COLO829 (cell line): ENCODE measurements around the gene GNLY.

ENCODE experiments used
- DNase-seq: peaks from one replicate; pipeline ENCODE4 v3.0.0; 2012; ENCODE audit warnings: low spot score

The GNLY gene

DNA sequence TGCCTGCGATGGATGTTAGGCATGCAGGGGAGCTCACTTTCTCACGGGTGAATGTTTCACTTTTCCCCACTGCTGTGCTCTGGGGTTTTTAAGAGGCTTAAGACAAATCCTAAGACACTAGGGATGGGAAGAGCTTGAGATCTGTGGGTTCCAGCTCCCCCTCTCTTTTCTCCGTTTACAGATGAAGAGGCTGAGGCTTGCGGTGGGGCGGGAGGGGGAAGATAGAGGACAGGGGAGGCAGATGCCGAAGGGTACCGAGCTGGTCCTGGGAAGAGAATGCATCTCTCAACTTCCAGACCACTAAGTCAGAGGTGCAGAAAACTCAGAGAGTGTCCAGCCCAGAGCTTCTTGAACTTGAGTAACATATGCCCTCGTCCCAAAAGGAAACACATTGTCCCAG, 51.5 kb downstream of the GNLY start:
- no peak for DNase-seq

DNA sequence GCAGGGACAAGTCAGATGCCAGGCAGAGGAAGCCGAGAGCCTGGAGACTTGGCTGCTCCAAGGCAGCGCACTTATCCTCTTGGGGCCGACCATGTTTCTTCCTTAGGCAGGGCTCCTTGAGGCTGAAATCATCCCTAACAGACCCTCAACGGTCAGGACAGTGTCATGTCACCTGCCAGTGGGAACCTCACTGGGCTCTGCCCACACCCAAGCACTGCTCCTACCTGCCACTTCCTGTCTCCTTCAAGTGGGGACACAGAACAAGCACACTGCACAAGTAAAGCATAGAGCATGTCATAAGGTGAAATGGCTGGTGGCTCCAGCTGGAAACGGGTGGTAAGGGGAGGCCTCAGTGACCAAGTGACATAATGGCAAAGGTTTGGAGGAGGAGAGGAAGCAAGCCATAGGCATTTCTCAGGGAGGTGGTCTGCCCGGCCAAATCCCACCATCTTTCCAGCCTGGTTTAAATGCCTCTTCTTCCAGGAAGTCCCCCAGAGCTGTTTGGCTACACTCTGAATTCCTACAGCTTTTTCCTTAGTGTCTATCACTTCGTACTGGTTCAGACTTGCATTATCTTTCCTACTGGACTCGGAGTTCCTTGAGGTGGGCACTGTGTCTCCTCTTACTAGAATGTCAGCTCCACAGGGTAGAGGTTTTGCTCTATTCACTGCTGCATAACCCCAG, 52.3 kb downstream of the GNLY start:
- DNase-seq, result no peak

DNA sequence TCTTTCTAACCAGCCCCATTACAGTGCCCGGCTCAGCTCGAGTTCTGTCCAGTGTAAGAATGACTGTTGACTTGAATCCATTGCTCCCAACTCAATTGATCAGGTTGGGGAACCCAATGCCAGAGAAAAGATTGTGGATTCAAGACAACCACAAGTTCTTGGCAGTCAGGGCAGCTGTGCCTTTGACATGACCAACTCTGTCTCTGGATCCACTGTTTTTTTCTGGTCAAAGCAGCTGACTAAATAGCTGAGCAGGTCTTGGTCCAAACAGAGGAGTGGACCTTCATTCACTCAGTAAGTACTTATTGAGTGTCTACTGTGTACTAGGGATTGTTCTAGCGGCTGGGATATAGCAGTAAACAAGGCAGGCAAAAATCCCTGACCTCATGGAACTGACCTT, 53.3 kb downstream of the GNLY start:
- DNase-seq, result no peak

DNA sequence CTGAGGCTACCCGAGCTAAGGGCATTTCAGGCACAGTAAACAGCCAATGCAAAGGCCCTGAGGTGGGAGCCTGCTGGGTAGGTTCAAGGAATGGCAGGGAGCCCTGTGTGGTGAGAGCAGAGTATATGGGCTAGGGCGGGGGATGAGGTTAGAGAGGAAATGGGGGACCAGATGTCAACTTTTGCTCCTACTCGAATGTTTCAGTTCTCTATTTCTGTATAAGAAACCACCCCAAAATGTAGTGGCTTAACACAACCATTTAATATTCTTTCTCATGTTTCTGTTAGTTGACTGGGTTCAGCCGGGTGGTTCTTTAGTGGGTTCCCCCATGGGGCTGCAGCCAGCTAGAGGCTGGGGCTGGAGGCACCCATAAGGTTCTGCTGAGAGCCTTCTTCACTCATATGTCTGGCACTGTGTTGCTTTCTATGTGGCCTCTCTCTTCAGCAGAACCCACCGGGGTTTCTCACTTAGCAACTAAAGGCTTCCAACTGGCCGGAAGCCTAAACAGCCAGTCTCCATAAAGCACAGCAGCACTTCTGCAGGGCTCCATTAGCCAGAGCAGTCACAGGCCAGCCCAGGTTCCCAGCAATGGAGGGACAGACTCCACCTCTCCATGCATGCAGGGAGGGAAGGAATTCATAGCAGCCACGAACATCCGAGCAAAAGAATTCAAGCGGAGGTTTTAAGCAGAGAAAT, 54.0 kb downstream of the GNLY start:
- DNase-seq, result no peak
